ENCODE measurements around the gene SKI.

The SKI gene

DNA sequence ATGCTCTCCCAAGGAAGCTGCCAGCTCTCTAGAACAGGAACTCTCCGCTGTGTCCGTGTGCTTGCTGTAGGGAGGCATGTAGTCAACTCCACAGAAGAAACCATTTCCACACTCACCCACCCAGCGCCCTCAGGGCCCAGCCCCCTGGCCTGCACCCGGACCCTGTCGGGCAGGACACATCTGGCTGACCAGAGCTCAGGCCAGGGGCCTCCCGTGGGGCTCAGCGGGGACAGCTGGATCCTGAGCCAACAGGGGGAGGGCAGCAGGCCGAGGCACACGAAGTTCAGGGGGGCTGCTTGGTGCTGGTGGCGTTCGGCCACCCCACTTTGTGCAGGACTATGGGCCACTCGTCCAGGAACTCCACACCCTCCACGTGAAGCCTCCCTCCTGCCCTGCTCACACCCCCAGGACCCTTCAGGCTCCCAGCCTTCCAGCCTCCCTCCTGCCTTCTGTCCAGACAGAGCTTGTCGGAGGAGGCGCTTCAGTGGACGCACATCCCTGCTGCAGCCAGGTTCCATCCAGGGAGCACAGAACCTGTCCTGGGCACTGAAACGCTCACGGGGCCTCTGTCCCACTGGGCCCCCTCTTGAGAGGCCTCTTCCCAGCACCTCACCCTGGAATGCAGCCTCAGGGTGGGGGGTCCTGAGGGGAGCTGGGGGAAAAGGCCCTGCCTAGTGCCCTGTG lies 18.6 kb upstream of the SKI start:
- no peak for DNase-seq (ENCODE audit: low spot score)

GRCh38 chr1:2210084-2210653 lies 17.9 kb upstream of the SKI start:
- no peak for DNase-seq (ENCODE audit: low spot score)

GRCh38 chr1:2210786-2211185 lies 17.3 kb upstream of the SKI start:
- no peak for DNase-seq (ENCODE audit: low spot score)

- DNase-seq (ENCODE audit: low spot score): no peak
These were observed 15.9 kb upstream of the SKI start for GRCh38 chr1:2212274-2212531.

- DNase-seq (ENCODE audit: low spot score): peak; percentile 87
These were observed 15.3 kb upstream of the SKI start for GRCh38 chr1:2212532-2213491.

GRCh38 chr1:2213576-2214505 lies 14.3 kb upstream of the SKI start:
- peak; percentile 86 for DNase-seq (ENCODE audit: low spot score)

DNA sequence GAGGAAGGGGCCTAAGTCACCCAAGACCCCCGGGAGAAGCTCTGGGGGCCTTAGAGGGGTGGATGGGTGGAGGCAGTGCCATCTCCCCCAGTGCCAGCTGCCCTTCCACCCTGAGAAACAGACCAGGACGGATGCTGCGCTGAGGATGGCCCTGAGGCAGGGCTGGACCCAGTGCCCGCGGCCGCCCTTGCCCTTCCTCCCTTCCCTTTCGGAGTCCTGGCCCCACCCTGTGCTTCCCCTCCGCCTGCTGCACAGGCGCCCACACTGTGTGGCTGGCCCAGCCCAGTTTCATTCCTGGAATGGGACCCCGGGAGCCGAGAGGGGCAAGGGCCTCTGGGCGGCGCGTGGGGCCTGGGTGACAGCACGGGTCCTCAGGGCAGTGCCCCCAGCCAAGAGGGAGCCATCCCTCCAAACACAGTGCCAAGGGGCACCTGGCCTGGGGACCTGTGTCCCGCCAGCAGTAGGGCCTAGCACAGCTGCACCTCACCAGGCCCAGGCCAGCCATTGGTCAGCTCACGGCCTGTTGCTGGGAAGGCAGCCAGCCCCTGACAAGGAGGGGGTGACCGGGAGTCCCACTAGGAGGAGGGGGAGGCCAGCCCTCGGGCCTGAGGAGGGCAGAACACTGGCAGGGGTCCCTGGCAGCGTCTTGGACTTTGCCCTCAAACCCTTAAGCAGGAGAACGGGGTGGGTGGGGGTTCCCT lies 13.4 kb upstream of the SKI start:
- DNase-seq (ENCODE audit: low spot score): no peak

DNA sequence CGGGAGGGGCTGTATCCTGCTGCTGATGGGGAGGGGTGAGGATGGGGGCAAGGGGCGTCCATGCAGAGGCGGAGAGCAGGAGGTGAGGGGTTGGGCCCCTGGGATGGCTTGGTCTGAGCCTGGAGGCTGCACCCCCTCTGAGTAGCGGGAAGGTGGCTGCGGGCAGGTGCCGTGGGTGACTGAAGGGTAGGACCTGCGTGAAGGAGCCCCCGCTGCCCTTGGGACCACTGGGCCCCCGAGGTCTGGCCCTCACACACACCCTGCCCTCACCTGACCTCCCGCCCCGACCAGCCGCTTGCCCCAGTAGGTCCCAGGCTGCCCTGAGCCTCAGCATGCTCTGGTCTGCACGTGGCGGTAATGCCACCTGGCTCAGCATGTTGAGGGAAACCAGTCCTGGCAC lies 12.8 kb upstream of the SKI start:
- DNase-seq (ENCODE audit: low spot score): no peak

GRCh38 chr1:2215909-2216766 lies 12.0 kb upstream of the SKI start:
- no peak for DNase-seq (ENCODE audit: low spot score)

- DNase-seq (ENCODE audit: low spot score): no peak
These were observed 11.4 kb upstream of the SKI start for GRCh38 chr1:2216767-2217058.

DNA sequence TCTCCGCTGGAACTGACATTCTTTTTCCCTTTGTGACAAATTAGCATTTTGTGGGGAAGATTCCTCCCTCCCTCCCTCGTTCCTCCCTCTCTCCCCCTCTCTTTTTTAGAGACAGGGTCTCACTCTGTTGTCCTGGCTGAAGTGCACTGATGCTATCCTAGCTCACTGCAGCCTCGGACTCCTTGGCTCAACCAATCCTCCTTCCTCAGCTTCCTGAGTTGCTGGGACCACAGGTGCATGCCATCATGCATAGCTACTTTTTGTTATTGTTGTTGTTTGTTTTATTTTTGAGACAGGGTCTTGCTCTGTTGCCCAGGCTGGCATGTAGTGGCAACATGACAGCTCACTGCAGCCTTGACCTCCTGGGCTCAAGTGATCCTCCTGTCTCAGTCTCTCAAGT lies 6.8 kb upstream of the SKI start:
- no peak for DNase-seq (ENCODE audit: low spot score)

- DNase-seq (ENCODE audit: low spot score): no peak
These were observed 3.9 kb upstream of the SKI start for GRCh38 chr1:2224170-2224584.

- DNase-seq (ENCODE audit: low spot score): no peak
These were observed 3.3 kb upstream of the SKI start for GRCh38 chr1:2224631-2225428.

GRCh38 chr1:2226525-2227345 lies 1.4 kb upstream of the SKI start:
- DNase-seq (ENCODE audit: low spot score): no peak

DNA sequence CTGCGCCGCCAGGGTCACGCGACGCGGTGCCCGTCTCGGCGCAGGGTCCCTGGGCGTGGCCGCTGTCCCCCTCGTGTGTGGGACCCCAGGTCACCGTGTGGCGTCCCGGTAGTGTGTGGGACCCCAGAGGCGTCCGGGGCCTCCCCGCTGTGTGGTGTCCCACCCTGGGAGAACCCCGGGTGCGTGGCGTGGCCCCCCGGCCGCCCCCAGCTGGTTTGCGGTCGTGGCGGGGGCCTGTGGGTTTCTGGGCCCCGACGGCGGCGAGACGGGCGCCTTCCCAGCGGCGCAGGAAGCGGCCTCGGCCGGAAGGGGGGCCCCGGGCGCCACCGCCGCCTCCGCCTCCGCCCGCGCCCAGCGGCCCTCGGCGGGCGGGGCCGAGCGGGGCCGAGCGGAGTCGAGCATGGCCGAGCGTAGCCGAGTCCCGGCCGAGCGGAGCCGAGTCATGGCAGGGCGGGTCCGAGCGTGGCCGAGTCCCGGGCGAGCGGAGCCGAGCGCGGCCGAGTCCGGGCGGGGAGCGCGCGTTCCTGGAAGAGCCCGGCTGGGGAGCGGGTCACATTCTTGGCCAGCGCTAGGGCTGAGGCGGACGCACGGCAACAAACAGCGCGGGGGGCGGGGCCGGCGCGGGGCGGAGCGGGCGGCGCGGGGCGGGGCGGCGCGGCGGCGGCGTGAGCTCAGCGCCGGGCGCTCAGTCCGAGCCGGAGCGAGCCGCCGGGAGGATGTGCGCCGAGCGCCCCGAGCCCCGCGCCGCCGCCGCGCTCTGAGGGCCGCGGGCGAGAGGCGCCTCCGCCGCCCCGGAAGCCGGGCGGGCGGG lies 568 bp upstream of the SKI start:
- peak; percentile 98 for DNase-seq (ENCODE audit: low spot score)

DNA sequence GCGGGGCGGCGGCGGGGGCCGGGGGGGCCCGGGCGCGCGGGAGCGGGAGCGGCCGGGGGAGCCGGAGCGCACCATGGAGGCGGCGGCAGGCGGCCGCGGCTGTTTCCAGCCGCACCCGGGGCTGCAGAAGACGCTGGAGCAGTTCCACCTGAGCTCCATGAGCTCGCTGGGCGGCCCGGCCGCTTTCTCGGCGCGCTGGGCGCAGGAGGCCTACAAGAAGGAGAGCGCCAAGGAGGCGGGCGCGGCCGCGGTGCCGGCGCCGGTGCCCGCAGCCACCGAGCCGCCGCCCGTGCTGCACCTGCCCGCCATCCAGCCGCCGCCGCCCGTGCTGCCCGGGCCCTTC lies 546 bp downstream of the SKI start:
- peak; percentile 20 for DNase-seq (ENCODE audit: low spot score)

- peak; percentile 33 for DNase-seq (ENCODE audit: low spot score)
These were observed 1.1 kb downstream of the SKI start for GRCh38 chr1:2229037-2229864.
